HL-60 (cell line): ENCODE results near the gene CCR9.

ENCODE experiments used
- DNase-seq, 2 experiments: peaks; one replicate each; pipeline ENCODE4 v3.0.0-alpha.2; 2010 to 2020; ENCODE audit warnings: low read depth in 1 of 2, low spot score in 1 of 2
- H3K27ac ChIP-seq: fragments of 250-450 bp; sonication (Bioruptor Pico); replicated peaks from 2 replicates; pipeline ENCODE4 v1.5.1; 2020; ENCODE audit warnings: mild to moderate bottlenecking, moderate library complexity
- H3K27me3 ChIP-seq: fragments of 250-450 bp; sonication (Bioruptor Pico); 2 replicates; pipeline ENCODE4 v1.5.1; 2021; ENCODE audit warnings: mild to moderate bottlenecking, moderate library complexity; ENCODE audit not compliant: insufficient read depth, poor library complexity, severe bottlenecking
- H3K4me3 ChIP-seq: replicated peaks from 2 replicates; pipeline ENCODE4 v1.5.1; 2011; ENCODE audit warnings: mild to moderate bottlenecking, control low read depth, low read length; ENCODE audit not compliant: insufficient read depth
- CTCF ChIP-seq: IDR thresholded peaks from one replicate; pipeline ENCODE4 v1.5.1; 2011; ENCODE audit warnings: low read length, control low read depth, inconsistent platforms; ENCODE audit not compliant: insufficient read depth
- GABPA ChIP-seq: IDR thresholded peaks from 2 replicates; pipeline ENCODE4 v1.6.1; 2012; ENCODE audit warnings: low read depth
- POLR2AphosphoS5 ChIP-seq: IDR thresholded peaks from 2 replicates; pipeline ENCODE4 v1.6.1; 2012; ENCODE audit warnings: low read depth
- REST ChIP-seq: IDR thresholded peaks from 2 replicates; pipeline ENCODE4 v1.6.1; 2012; ENCODE audit warnings: low read depth; ENCODE audit not compliant: insufficient replicate concordance
- SPI1 ChIP-seq: IDR thresholded peaks from 2 replicates; pipeline ENCODE4 v1.6.1; 2012; ENCODE audit warnings: low read depth, mild to moderate bottlenecking, borderline replicate concordance

The CCR9 gene

GRCh38 chr3:45881078-45882022 lies 5.0 kb upstream of the CCR9 start:
- no peak overlapping the region for H3K27ac ChIP-seq
- DNase-seq: peak in 1 of 2 experiments; percentile 36
- no peaks in the 10 kb centered on the region for H3K27me3 ChIP-seq
- H3K4me3 ChIP-seq: no peak overlapping the region
- TF ChIP-seq POLR2AphosphoS5: no peak
- no peak for TF ChIP-seq REST

- DNase-seq: no peak
- Histone ChIP-seq H3K4me3 (no peak overlapping the region), H3K27me3 (no peaks in the 10 kb centered on the region), H3K27ac (no peak overlapping the region)
- TF ChIP-seq CTCF (no peak), GABPA (no peak), REST (no peak), POLR2AphosphoS5 (no peak)
These were observed 1.8 kb upstream of the CCR9 start for GRCh38 chr3:45884368-45885201.

GRCh38 chr3:45887285-45887684 lies 942 bp downstream of the CCR9 start:
- Histone ChIP-seq H3K4me3 (no peak overlapping the region), H3K27ac (no peak overlapping the region), H3K27me3 (no peaks in the 10 kb centered on the region)
- no peak for DNase-seq
- TF ChIP-seq GABPA: no peak
- no peak for TF ChIP-seq SPI1
- no peak for TF ChIP-seq POLR2AphosphoS5
- TF ChIP-seq REST: no peak
- no peak for TF ChIP-seq CTCF
